OCI-M2 (cell line): Measurements from ENCODE around the gene ARHGEF28.

Source experiments
- DNase-seq: peaks from one replicate; lab custom pipeline; 2025; ENCODE audit not compliant: unreplicated experiment; lab: John Stamatoyannopoulos, UW

ARHGEF28 gene

GRCh38 chr5:73853091-73853490, 227.1 kb downstream of the ARHGEF28 start:
- no peak for DNase-seq

GRCh38 chr5:73856997-73857396, 231.0 kb downstream of the ARHGEF28 start:
- DNase-seq: no peak

GRCh38 chr5:73857446-73857845, 231.4 kb downstream of the ARHGEF28 start:
- no peak for DNase-seq

GRCh38 chr5:73858054-73858453, 232.1 kb downstream of the ARHGEF28 start:
- no peak for DNase-seq

DNA sequence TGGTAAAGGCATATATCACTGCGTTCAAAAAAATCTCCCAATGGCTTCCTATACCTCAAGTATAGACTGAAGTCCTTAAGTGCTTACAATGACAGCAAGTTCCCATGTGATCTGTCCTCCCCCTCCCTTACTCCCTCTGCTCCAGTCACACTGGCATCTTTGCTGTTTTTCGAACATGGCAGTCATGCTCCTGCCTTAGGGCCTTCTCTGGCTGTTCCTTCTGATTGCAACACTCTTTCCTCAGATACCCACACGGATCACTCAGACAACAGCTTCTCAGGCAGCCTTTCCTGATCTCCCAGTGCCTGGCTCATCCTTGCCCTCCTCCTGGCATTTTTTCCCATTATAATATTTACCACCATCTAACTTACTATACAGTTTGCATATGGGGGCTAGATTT, 232.8 kb downstream of the ARHGEF28 start:
- DNase-seq: no peak

- DNase-seq: no peak
Measured at GRCh38 chr5:73859696-73860095, 233.7 kb downstream of the ARHGEF28 start.

DNA sequence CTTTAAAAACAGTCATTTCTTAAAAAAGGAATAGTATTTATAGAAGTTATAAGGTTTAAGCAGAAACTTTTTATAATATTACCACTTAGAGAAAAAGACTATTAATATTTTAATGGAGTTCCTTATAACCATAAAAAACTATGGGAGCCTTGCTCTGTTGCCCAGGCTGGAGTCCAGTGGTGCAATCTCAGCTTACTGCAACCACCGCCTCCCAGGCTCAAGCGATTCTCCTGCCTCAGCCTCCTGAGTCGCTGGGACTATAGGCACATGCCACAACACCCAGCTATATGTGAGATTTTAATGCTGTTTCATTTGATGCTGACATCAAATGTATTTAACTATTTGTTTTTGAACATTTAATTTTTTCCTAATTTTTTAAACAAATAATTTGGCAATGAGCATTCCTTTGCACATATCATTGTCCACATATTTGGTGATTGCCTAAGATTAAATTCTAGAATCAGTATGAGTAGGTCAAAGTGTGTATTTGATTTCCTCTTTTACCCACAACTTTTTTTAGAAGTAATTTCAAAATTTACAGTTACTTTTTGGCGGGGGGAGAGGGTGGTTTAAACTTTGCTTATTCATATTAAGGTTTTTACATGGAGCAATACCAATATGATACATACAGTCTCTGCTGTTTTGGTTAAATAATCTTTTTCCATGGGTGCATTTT, 235.5 kb downstream of the ARHGEF28 start:
- DNase-seq: no peak

DNA sequence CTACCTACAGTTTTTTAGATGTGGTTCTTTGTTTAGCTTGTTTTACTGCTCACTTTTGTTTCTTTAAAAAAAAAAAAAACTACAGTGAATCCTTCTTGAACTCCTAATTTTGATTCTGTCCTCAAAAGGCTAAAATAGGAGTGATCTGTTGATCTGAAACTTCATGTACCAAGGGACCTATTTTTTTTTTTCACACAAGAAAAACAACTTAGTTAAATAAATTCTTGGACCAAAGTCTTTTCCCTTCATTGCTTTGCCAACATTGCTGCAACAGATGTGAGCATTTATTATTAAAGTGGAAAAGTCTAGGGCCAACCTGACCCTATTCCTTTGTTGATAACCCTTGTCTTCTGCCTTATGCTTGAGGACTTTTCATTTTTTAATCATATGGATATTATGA, 236.8 kb downstream of the ARHGEF28 start:
- no peak for DNase-seq

GRCh38 chr5:73863876-73864275, 237.9 kb downstream of the ARHGEF28 start:
- DNase-seq: no peak

DNA sequence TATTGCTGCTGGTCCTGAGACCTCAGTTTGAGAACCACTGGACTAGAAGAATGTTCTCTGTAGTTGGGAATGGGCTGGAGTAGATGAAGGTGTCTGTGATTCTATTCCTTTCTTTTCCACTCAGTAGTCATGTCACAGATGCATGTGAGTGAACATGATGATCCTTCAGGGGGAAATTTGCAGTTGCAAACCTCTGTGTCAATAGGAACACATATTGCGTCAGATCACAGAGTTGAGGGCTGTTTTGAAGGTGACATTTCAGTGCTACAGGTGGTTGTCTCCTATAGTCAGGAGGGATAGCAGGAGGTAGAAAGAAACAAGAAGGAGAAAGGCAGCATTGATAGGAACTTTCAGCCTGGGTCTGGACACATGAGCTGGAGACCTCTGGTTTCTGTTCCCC, 239.3 kb downstream of the ARHGEF28 start:
- no peak for DNase-seq

- DNase-seq: no peak
Measured at GRCh38 chr5:73867345-73868335, 241.6 kb downstream of the ARHGEF28 start.

GRCh38 chr5:73883646-73884045, 257.6 kb downstream of the ARHGEF28 start:
- DNase-seq: no peak

DNA sequence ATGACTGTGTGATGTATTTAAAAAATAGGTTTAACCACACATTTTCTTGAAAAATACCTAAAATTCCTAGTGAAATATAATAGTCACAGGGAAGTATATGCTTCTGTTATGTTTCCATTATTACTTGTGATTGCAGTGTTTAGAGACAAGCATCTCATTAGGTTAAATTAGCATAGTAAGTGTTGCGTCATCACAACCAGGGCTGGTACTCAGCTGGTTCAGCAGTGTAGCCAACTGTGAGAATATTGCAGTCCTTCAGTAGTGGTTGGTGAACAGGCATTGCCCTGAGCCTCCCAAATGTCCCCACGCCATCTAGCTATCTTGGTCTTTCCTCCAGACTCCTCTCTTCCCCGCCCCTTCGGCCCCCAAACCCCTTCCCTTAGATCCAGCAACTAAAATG, 261.7 kb downstream of the ARHGEF28 start:
- DNase-seq: no peak

- no peak for DNase-seq
Measured at GRCh38 chr5:73890569-73890968, 264.6 kb downstream of the ARHGEF28 start.

- DNase-seq: no peak
Measured at GRCh38 chr5:73892218-73892617, 266.2 kb downstream of the ARHGEF28 start.

GRCh38 chr5:73892806-73893205, 266.8 kb downstream of the ARHGEF28 start:
- DNase-seq: no peak

DNA sequence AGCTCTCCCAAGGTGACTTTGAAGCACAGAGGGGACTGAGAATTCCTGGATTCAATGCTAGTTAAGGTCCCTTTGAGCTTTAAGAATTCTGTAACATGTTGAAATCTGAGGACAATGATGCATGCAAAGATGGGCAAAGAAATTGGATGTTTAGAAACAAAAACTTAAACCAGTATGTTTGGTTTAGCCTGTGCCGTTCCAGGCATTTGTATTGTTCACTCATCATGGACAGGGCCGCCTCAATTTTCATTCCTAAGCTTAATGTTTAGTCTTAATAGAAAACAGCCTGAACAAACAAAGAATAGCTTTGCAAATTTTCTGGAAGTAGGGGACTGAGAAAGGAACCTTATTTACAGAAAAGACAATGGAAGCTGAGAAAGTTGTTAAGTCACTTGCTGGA, 267.8 kb downstream of the ARHGEF28 start:
- DNase-seq: no peak

DNA sequence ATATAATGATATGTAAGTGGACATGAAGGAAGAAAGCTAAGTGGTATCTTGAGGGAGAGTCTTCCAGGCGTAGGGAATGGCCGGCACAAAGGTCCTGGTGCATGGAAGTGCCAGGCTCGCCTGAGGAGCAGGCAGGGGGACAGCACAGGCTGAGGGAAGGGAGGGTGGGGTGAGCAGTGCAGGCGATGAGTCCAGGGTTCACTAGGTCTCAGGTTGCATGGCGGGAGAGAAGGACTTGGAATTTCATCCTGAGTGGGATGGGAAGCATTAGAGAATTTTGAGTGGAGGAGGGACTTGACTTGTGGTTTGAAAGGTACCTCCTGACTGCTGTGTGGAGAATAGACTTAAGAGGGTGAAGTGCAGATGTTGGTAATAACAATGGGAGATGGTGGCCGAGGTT, 268.9 kb downstream of the ARHGEF28 start:
- no peak for DNase-seq

DNA sequence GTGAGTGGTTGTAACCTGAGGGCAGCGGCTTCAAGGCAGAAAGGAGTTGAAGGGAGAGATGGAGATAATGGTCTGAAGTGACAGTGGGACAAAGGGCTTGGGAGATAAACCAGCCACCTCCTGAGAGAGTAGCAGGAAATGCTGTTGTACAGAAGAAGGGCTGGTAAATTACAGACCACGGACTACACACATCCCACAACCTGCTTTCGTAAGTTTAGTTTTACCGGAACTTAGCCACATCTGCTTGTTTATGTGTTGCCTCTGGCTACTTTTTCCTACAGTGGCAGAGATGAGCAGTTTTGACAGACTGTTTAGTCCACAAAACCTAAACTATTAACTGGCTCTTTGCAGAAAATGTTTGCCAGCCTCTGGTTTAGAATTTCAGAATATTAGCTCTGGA, 269.5 kb downstream of the ARHGEF28 start:
- no peak for DNase-seq

DNA sequence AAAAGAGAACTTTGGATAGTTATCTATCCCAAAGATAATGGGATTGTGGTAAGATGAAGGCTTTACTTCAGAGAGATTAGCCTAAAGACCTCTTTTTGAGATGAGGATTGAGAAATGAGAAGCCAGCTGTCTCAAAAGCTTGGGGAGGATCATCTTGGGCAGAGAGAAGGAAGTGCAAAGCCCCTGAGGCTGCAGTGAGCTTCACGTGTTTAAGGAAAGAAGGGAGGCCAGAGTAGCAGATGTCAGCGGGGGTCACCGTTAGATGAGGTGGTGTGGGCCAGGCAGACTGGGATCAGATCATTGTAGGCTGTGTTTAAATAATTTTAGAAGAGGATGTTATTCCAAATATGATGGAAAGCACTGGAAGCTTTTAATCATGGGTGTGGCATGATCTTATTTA, 270.1 kb downstream of the ARHGEF28 start:
- no peak for DNase-seq

DNA sequence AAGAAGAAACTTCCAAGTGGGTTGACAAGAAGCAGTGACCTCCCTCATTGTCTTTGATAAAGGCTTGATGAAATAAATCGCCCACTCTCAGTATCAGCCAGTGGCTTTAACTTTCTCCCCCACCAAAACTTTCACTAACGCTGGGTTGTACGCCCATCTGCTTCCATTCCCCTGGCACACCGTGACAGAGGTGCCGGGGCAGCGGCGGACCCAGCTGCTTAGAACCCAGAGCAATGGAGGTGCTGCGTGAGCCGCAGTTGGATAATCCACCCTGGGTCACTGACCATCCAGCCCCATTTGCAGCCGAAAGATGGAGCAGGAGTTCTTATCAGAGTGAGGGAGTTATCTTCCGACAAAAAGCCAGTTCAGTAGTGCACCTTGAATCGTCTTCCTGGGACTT, 270.7 kb downstream of the ARHGEF28 start:
- DNase-seq: no peak

GRCh38 chr5:73897893-73898292, 271.9 kb downstream of the ARHGEF28 start:
- no peak for DNase-seq
